HepG2 (cell line): Measurements from ENCODE around the gene LASP1. TPM values are rescaled to one million over a fixed set of nuclear protein-coding genes. Genes with fewer than 3 reads are reported as not detected.

Experiments used
- ARID2 ChIP-seq: sonication (generic); formaldehyde crosslinking; IDR thresholded peaks from 2 replicates; pipeline ENCODE4 v1.8.1; 2022; ENCODE audit warnings: mild to moderate bottlenecking, missing genetic modification reagents, borderline replicate concordance
- ATRX ChIP-seq: sonication (generic); formaldehyde crosslinking; IDR thresholded peaks from 2 replicates; pipeline ENCODE4 v1.4.0; 2020; ENCODE audit warnings: missing genetic modification reagents, borderline replicate concordance
- BHLHE40 ChIP-seq: IDR thresholded peaks from 2 replicates; pipeline ENCODE4 v1.6.1; 2011; ENCODE audit warnings: low read length, improper control_type of control experiment
- CBX1 ChIP-seq: IDR thresholded peaks from one replicate; pipeline ENCODE4 v1.6.1; 2016; ENCODE audit warnings: antibody characterized with exemption, low read depth
- FOXC1 ChIP-seq: sonication (generic); formaldehyde crosslinking; IDR thresholded peaks from 2 replicates; pipeline ENCODE4 v1.8.0; 2022; ENCODE audit warnings: mild to moderate bottlenecking, missing genetic modification reagents, borderline replicate concordance
- FOXK2 ChIP-seq: fragments of 450-650 bp; IDR thresholded peaks from 2 replicates; pipeline ENCODE4 v1.6.1; 2016
- HOXA3 ChIP-seq: sonication (generic); formaldehyde crosslinking; IDR thresholded peaks from 2 replicates; pipeline ENCODE4 v1.5.0; 2020; ENCODE audit warnings: missing genetic modification reagents
- KLF13 ChIP-seq: sonication (generic); formaldehyde crosslinking; IDR thresholded peaks from 2 replicates; pipeline ENCODE4 v1.4.0; 2020; ENCODE audit warnings: mild to moderate bottlenecking, missing genetic modification reagents
- MATR3 ChIP-seq: sonication (generic); formaldehyde crosslinking; IDR thresholded peaks from 2 replicates; pipeline ENCODE4 v1.4.0; 2020; ENCODE audit warnings: missing genetic modification reagents
- NR2F2 ChIP-seq: IDR thresholded peaks from 2 replicates; pipeline ENCODE4 v1.6.1; 2012; ENCODE audit warnings: low read depth, inconsistent platforms, borderline replicate concordance
- PHF20 ChIP-seq: sonication (generic); formaldehyde crosslinking; IDR thresholded peaks from 2 replicates; pipeline ENCODE4 v1.5.0; 2020; ENCODE audit warnings: mild to moderate bottlenecking, missing genetic modification reagents
- RBFOX2 ChIP-seq: fragments of 200-400 bp; formaldehyde crosslinking; IDR thresholded peaks from 2 replicates; pipeline ENCODE4 v1.6.1; 2017; ENCODE audit warnings: low read depth, mild to moderate bottlenecking, low read length
- SP4 ChIP-seq: sonication (generic); formaldehyde crosslinking; IDR thresholded peaks from 2 replicates; pipeline ENCODE4 v1.8.1; 2023; ENCODE audit warnings: mild to moderate bottlenecking, missing genetic modification reagents
- TAF15 ChIP-seq: fragments of 200-400 bp; formaldehyde crosslinking; IDR thresholded peaks from one replicate; pipeline ENCODE4 v1.6.1; 2018; ENCODE audit warnings: mild to moderate bottlenecking, low read depth, low read length; ENCODE audit not compliant: poor library complexity, severe bottlenecking
- TBX2 ChIP-seq: sonication (generic); formaldehyde crosslinking; IDR thresholded peaks from 2 replicates; pipeline ENCODE4 v1.5.0; 2020; ENCODE audit warnings: missing genetic modification reagents, mild to moderate bottlenecking, borderline replicate concordance
- TEAD3 ChIP-seq: optimal IDR thresholded peaks from 2 replicates; pipeline ENCODE3; 2016; ENCODE audit warnings: borderline replicate concordance
- ZNF205 ChIP-seq: IDR thresholded peaks from 2 replicates; pipeline ENCODE4 v1.6.1; 2018; ENCODE audit warnings: missing biosample characterization, missing genetic modification reagents
- ZNF234 ChIP-seq: sonication (generic); formaldehyde crosslinking; conservative IDR thresholded peaks from 2 replicates; pipeline ENCODE4 v1.5.1; 2020; ENCODE audit warnings: mild to moderate bottlenecking, missing genetic modification reagents
- ZNF558 ChIP-seq: sonication (generic); formaldehyde crosslinking; IDR thresholded peaks from 2 replicates; pipeline ENCODE4 v1.9.0; 2022; ENCODE audit warnings: mild to moderate bottlenecking, missing genetic modification reagents, borderline replicate concordance
- ZNF670 ChIP-seq: sonication (generic); formaldehyde crosslinking; IDR thresholded peaks from 2 replicates; pipeline ENCODE4 v1.8.0; 2022; ENCODE audit warnings: mild to moderate bottlenecking, missing genetic modification reagents, borderline replicate concordance
- ZSCAN30 ChIP-seq: sonication (generic); formaldehyde crosslinking; IDR thresholded peaks from 2 replicates; pipeline ENCODE4 v1.5.0; 2020; ENCODE audit warnings: mild to moderate bottlenecking, missing genetic modification reagents
- ZSCAN9 ChIP-seq: IDR thresholded peaks from 2 replicates; pipeline ENCODE4 v1.6.1; 2016; ENCODE audit warnings: borderline replicate concordance
- polyA plus RNA-seq, 8 experiments: library from polyadenylated mRNA; depleted of rRNA in 3 of 8; stranded (reverse) in 7 of 8; unstranded in 1 of 8; fragments of >200 nt; fragmentation: Illumina TruSeq in 4 of 8; extraction: Trizol in 4 of 8; gene quantifications; 2 replicates each; pipeline versions ENCODE4 v1.2.1 to v1.2.3, GENCODE V29; 2011 to 2016; ENCODE audit warnings: low read depth in 4 of 8, missing spikeins in 1 of 8, mixed read lengths in 1 of 8; ENCODE audit not compliant: insufficient read depth in 1 of 8
- total RNA-seq, 5 experiments: library from RNA; depleted of rRNA; stranded (reverse); fragments of >200 nt; fragmentation: Illumina TruSeq; extraction: Trizol; gene quantifications; 2 replicates each; pipeline ENCODE4 v1.2.3, GENCODE V29; 2016; ENCODE audit warnings: low read depth in 1 of 5
- TF ChIP-seq, protein P1 (sequence below): sonication (generic); formaldehyde crosslinking; IDR thresholded peaks from 2 replicates; pipeline ENCODE4 v1.4.0; 2020; ENCODE audit warnings: low read depth, missing genetic modification reagents
- TF ChIP-seq, protein P2 (sequence below): IDR thresholded peaks from 2 replicates; pipeline ENCODE4 v1.6.1; 2016; ENCODE audit warnings: missing genetic modification reagents, missing compliant biosample characterization
- TF ChIP-seq, protein P3 (sequence below): sonication (generic); formaldehyde crosslinking; IDR thresholded peaks from 2 replicates; pipeline ENCODE4 v1.5.1; 2020; ENCODE audit warnings: missing genetic modification reagents, mild to moderate bottlenecking, borderline replicate concordance

LASP1 gene
- total and polyA plus RNA-seq, 2 of the 13 experiments (the other 11 are each of a cell fraction or from before 2014, with no cell fraction given): 70.1 to 97.0 TPM

DNA sequence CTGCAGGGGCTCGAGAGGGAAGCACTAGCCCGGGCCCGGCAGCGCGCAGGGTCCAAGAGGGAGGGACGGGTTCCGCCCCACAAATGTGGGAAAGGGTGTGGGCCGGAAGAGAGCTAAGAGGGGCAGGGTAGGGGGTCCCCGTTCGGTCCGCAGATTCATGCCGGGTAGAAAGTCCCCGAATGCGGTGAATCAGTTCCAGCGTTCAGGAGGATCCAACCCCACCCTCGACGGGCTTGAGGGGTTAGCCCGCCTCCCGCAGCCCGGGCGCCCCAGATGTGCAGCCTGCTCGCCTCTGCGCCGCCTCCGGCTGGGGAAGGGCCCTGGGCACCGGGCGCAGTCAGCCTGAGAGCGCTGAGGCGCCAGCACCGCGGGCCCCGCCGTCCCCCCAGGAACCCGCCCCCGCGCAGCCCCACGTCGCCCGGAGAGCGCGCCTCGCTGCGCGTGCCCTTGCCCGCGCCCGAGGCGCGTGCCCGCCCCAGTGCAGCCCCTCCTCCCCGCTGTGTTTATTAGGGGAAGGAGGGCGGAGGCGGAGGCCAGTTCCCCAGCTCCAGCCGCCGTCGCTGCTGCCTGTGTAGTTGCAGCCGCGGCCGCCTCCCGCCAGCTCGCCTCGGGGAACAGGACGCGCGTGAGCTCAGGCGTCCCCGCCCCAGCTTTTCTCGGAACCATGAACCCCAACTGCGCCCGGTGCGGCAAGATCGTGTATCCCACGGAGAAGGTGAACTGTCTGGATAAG is at the start of gene LASP1 (continued):
- no peak for TF ChIP-seq MATR3
- TF ChIP-seq ZNF234 (CRISPR knock-in tag): peak; percentile 90; the same call in 1 of the 2 replicates
- 0 out of 2 replicates have a peak, but pooled peaks have one; percentile 48 for TF ChIP-seq ARID2 (CRISPR knock-in tag)
- TF ChIP-seq ZNF558 (CRISPR knock-in tag): peak; percentile 28; the same call in 1 of the 2 replicates
- peak; percentile 92 for TF ChIP-seq CBX1
- peak; percentile 83; the same call in 1 of the 2 replicates for TF ChIP-seq ZNF670 (CRISPR knock-in tag)
- TF ChIP-seq, protein P1, sequence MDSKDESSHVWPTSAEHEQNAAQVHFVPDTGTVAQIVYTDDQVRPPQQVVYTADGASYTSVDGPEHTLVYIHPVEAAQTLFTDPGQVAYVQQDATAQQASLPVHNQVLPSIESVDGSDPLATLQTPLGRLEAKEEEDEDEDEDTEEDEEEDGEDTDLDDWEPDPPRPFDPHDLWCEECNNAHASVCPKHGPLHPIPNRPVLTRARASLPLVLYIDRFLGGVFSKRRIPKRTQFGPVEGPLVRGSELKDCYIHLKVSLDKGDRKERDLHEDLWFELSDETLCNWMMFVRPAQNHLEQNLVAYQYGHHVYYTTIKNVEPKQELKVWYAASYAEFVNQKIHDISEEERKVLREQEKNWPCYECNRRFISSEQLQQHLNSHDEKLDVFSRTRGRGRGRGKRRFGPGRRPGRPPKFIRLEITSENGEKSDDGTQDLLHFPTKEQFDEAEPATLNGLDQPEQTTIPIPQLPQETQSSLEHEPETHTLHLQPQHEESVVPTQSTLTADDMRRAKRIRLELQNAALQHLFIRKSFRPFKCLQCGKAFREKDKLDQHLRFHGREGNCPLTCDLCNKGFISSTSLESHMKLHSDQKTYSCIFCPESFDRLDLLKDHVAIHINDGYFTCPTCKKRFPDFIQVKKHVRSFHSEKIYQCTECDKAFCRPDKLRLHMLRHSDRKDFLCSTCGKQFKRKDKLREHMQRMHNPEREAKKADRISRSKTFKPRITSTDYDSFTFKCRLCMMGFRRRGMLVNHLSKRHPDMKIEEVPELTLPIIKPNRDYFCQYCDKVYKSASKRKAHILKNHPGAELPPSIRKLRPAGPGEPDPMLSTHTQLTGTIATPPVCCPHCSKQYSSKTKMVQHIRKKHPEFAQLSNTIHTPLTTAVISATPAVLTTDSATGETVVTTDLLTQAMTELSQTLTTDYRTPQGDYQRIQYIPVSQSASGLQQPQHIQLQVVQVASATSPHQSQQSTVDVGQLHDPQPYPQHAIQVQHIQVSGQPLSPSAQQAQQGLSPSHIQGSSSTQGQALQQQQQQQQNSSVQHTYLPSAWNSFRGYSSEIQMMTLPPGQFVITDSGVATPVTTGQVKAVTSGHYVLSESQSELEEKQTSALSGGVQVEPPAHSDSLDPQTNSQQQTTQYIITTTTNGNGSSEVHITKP: peak; percentile 30; the same call in 1 of the 2 replicates
- TF ChIP-seq ZSCAN9 (CRISPR knock-in tag): peak; percentile 71
- TF ChIP-seq TEAD3 (CRISPR knock-in tag): no peak
- TF ChIP-seq ZNF205 (CRISPR knock-in tag): peak; percentile 13; the same call in 1 of the 2 replicates
- TF ChIP-seq BHLHE40: 0 out of 2 replicates have a peak, but pooled peaks have one; percentile 45
- TF ChIP-seq RBFOX2: peak; percentile 99
- no peak for TF ChIP-seq FOXK2
- TF ChIP-seq TAF15: peak; percentile 26
- TF ChIP-seq, protein P2, sequence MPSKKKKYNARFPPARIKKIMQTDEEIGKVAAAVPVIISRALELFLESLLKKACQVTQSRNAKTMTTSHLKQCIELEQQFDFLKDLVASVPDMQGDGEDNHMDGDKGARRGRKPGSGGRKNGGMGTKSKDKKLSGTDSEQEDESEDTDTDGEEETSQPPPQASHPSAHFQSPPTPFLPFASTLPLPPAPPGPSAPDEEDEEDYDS (CRISPR knock-in tag): peak; percentile 99
- TF ChIP-seq ATRX (CRISPR knock-in tag): no peak
- TF ChIP-seq ZSCAN30 (CRISPR knock-in tag): peak; percentile 79; the same call in 1 of the 2 replicates
- peak; percentile 17; the same call in 1 of the 2 replicates for TF ChIP-seq FOXC1 (CRISPR knock-in tag)
- no peak; the same call in none of the 2 replicates for TF ChIP-seq SP4
- 0 out of 2 replicates have a peak, but pooled peaks have one; percentile 30 for TF ChIP-seq KLF13
- TF ChIP-seq TBX2 (CRISPR knock-in tag): no peak
- peak; percentile 35; the same call in 1 of the 2 replicates for TF ChIP-seq PHF20 (CRISPR knock-in tag)
- TF ChIP-seq HOXA3 (CRISPR knock-in tag): peak; percentile 29
- TF ChIP-seq, protein P3, sequence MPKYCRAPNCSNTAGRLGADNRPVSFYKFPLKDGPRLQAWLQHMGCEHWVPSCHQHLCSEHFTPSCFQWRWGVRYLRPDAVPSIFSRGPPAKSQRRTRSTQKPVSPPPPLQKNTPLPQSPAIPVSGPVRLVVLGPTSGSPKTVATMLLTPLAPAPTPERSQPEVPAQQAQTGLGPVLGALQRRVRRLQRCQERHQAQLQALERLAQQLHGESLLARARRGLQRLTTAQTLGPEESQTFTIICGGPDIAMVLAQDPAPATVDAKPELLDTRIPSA (CRISPR knock-in tag): peak; percentile 78; the same call in 1 of the 2 replicates
- peak; percentile 32; the same call in 1 of the 2 replicates for TF ChIP-seq NR2F2
